Gastrocnemius medialis (tissue), 4 donors: ENCODE results near the gene GM2A.

ENCODE experiments used
- POLR2A ChIP-seq, 2 donors: fragments of 450-650 bp; IDR thresholded peaks; one replicate each; pipeline ENCODE4 v1.6.1; 2017; ENCODE audit warnings: antibody characterized with exemption in 2 of 2, mild to moderate bottlenecking in 2 of 2, moderate library complexity in 2 of 2
- TF ChIP-seq, protein P1 (sequence below), 5 experiments: fragments of 450-650 bp in 3 of 5; fragments of 200-600 bp in 2 of 5; sonication (generic) in 2 of 5; IDR thresholded peaks in 4 of 5; conservative IDR thresholded peaks in 1 of 5; 1 replicate in 4 of 5; 2 replicates in 1 of 5; pipeline ENCODE4 v1.5.1; 2016 to 2019; ENCODE audit warnings: antibody characterized with exemption in 5 of 5, mild to moderate bottlenecking in 3 of 5, moderate library complexity in 3 of 5

DNA sequence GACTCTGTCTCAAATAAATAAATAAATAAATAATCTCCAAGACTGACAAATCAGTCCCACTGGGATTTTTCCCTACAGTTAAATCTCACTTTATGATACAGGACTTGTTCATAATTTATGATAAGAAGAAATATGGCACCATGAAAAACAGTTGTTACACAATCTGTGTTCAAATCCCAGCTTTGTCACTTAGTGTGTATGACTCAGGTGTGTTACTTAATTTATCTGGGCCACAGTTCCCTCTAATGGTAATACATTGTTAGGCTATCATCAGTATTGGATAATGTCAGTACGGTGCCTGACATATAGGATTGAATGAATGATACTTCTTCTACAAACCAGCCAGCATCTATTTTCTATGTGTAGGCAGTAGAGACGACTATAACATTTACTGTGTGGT lies 27.5 kb downstream of the GM2A start:
- TF ChIP-seq, protein P1, sequence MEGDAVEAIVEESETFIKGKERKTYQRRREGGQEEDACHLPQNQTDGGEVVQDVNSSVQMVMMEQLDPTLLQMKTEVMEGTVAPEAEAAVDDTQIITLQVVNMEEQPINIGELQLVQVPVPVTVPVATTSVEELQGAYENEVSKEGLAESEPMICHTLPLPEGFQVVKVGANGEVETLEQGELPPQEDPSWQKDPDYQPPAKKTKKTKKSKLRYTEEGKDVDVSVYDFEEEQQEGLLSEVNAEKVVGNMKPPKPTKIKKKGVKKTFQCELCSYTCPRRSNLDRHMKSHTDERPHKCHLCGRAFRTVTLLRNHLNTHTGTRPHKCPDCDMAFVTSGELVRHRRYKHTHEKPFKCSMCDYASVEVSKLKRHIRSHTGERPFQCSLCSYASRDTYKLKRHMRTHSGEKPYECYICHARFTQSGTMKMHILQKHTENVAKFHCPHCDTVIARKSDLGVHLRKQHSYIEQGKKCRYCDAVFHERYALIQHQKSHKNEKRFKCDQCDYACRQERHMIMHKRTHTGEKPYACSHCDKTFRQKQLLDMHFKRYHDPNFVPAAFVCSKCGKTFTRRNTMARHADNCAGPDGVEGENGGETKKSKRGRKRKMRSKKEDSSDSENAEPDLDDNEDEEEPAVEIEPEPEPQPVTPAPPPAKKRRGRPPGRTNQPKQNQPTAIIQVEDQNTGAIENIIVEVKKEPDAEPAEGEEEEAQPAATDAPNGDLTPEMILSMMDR (IDR thresholded peaks at IDR 0.05 in 4 of 5, conservative IDR thresholded peaks at IDR 0.05 in 1 of 5), result no peak
- TF ChIP-seq POLR2A (IDR thresholded peaks at IDR 0.05), result no peak
